PC-3 (cell line): ENCODE data around the gene MARCHF3.

Source experiments
- CTCF ChIP-seq: fragments of 300-600 bp; sonication (generic); conservative IDR thresholded peaks from 2 replicates; pipeline ENCODE4 v1.5.1; 2017; ENCODE audit warnings: antibody characterized with exemption, low read depth, mild to moderate bottlenecking, low read length
- EZH2 ChIP-seq: fragments of 300-600 bp; sonication (generic); IDR thresholded peaks from one replicate; pipeline ENCODE4 v1.6.1; 2017; ENCODE audit warnings: antibody characterized with exemption, mild to moderate bottlenecking, low read length; ENCODE audit not compliant: unreplicated experiment

DNA sequence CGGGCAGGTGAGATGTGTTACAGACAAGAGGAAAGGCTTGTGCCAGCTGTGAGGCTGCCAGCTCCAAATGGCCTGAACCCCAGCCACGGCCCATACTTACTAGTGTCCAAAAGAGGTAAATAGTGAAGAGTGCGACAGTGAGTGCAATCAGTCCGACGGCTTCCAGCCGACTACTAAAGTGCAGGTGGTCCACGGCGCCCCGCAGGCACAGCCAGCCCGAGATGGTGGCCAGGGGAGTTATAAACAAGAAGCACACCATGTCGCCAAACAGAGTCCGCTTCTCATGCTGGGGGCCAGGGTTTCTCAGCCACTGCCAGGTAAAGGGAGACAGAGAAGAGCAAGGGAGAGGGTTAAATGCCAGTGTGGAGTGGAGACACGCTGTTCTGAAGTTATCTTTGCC lies 152.3 kb downstream of the MARCHF3 start:
- TF ChIP-seq CTCF (no peak), EZH2 (no peak)
